Breast epithelium (tissue), 3 donors: Measurements from ENCODE around the gene SCN1A.

Source experiments
- POLR2A ChIP-seq: fragments of 450-650 bp; IDR thresholded peaks from one replicate; pipeline ENCODE4 v1.6.1; 2016; ENCODE audit warnings: antibody characterized with exemption, mild to moderate bottlenecking, moderate library complexity
- POLR2AphosphoS5 ChIP-seq, 3 donors: sonication (generic); formaldehyde crosslinking; IDR thresholded peaks; one replicate each; pipeline ENCODE4 v1.6.1; 2017; ENCODE audit warnings: antibody characterized with exemption in 3 of 3
- TF ChIP-seq, protein P1 (sequence below), 3 donors: fragments of 450-650 bp; IDR thresholded peaks; one replicate each; pipeline ENCODE4 v1.5.1; 2016 to 2017; ENCODE audit warnings: antibody characterized with exemption in 3 of 3, mild to moderate bottlenecking in 3 of 3, moderate library complexity in 3 of 3

DNA sequence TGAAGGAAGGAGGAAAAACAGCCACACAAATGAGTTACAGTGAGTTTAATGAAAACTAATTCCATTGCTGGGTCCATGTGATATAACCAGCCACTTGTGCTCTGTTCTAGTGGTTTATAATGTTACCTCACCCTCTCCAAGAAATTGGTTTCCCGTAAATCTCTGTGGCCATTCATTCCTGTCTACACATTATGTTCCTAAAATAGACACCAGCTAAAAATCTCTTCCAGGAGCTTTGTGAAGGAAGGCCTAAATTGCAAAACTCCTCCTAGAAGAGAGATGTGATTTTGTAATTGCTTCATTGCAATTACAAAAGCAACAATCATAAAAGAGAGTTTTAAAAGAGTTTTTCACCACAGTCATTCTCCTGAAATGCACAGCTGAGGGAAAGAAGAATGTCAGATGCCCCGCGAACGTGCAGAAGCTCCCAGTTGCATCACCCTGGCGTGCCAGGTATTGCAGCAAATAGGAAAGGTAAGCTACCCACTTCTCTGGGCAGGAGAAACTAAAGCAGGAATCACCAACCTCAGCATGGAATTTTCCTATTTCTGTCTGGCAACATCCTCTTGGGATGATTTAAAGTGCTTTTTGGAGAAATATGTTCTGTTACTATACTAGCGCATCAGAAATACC lies 1.7 kb downstream of the SCN1A start:
- TF ChIP-seq POLR2A (no peak), POLR2AphosphoS5 (IDR thresholded peaks at IDR 0.05) (no peak)
- TF ChIP-seq, protein P1, sequence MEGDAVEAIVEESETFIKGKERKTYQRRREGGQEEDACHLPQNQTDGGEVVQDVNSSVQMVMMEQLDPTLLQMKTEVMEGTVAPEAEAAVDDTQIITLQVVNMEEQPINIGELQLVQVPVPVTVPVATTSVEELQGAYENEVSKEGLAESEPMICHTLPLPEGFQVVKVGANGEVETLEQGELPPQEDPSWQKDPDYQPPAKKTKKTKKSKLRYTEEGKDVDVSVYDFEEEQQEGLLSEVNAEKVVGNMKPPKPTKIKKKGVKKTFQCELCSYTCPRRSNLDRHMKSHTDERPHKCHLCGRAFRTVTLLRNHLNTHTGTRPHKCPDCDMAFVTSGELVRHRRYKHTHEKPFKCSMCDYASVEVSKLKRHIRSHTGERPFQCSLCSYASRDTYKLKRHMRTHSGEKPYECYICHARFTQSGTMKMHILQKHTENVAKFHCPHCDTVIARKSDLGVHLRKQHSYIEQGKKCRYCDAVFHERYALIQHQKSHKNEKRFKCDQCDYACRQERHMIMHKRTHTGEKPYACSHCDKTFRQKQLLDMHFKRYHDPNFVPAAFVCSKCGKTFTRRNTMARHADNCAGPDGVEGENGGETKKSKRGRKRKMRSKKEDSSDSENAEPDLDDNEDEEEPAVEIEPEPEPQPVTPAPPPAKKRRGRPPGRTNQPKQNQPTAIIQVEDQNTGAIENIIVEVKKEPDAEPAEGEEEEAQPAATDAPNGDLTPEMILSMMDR (IDR thresholded peaks at IDR 0.05): no peak
